Caco-2 (cell line): Measurements from ENCODE around the gene YARS1. TPM values are rescaled to one million over a fixed set of nuclear protein-coding genes. Genes with fewer than 3 reads are reported as not detected.

Source experiments
- BruUV-seq: library from RNA; stranded (reverse); fragments of 400-500 nt; replicated peaks from 2 replicates; lab custom pipeline; 2021; lab: Mats Ljungman, UMichigan
- CTCF ChIA-PET: fragments of 300-600 bp; sonication (Branson Sonifier 250); formaldehyde crosslinking; loops from one replicate; lab custom pipeline; 2022; ENCODE audit warnings: antibody characterized with exemption; lab: Charles Lee
- POLR2A ChIA-PET: fragments of 300-600 bp; sonication (Branson Sonifier 250); formaldehyde crosslinking; loops from one replicate; lab custom pipeline; 2022; ENCODE audit warnings: antibody characterized with exemption; lab: Charles Lee
- DNase-seq, 2 experiments: peaks; one replicate each; pipeline versions ENCODE4 v3.0.0 to v3.0.0-alpha.2; 2020 to 2022
- H3K27me3 ChIP-seq: replicated peaks from 2 replicates; pipeline ENCODE4 v1.6.0; 2011; ENCODE audit warnings: low read length; ENCODE audit not compliant: control insufficient read depth, insufficient read depth
- H3K36me3 ChIP-seq: 2 replicates; pipeline ENCODE4 v1.5.1; 2011; ENCODE audit warnings: low read length; ENCODE audit not compliant: control insufficient read depth, insufficient read depth
- H3K4me1 ChIP-seq: fragments of 250-450 bp; sonication (Bioruptor Pico); 2 replicates; pipeline ENCODE4 v1.5.1; 2020; ENCODE audit warnings: mild to moderate bottlenecking
- H3K4me3 ChIP-seq: 2 replicates; pipeline ENCODE4 v1.5.1; 2011; ENCODE audit warnings: low read depth, mild to moderate bottlenecking, control low read depth, low read length
- H3K9me3 ChIP-seq: fragments of 250-450 bp; sonication (Bioruptor Pico); 2 replicates; pipeline ENCODE4 v1.5.1; 2020; ENCODE audit warnings: mild to moderate bottlenecking, moderate library complexity
- H3K27ac Mint-ChIP-seq: one replicate; pipeline ENCODE4 v1.8.0; 2022; ENCODE audit warnings: mixed read lengths; ENCODE audit not compliant: unreplicated experiment
- H3K27me3 Mint-ChIP-seq: one replicate; pipeline ENCODE4 v1.8.0; 2022; ENCODE audit warnings: mixed read lengths; ENCODE audit not compliant: insufficient read depth, unreplicated experiment
- H3K36me3 Mint-ChIP-seq: one replicate; pipeline ENCODE4 v1.8.0; 2022; ENCODE audit warnings: mild to moderate bottlenecking, mixed read lengths; ENCODE audit not compliant: insufficient read depth, unreplicated experiment
- H3K4me1 Mint-ChIP-seq: one replicate; pipeline ENCODE4 v1.8.0; 2022; ENCODE audit warnings: low read depth, mixed read lengths; ENCODE audit not compliant: unreplicated experiment
- H3K4me3 Mint-ChIP-seq: one replicate; pipeline ENCODE4 v1.8.0; 2022; ENCODE audit warnings: mild to moderate bottlenecking, moderate library complexity, mixed read lengths; ENCODE audit not compliant: unreplicated experiment
- H3K9me3 Mint-ChIP-seq: one replicate; pipeline ENCODE4 v1.8.0; 2022; ENCODE audit warnings: mixed read lengths; ENCODE audit not compliant: unreplicated experiment
- CTCF ChIP-seq, 2 experiments: fragments of 200-600 bp in 1 of 2; IDR thresholded peaks; 1 replicate in 1 of 2; 2 replicates in 1 of 2; pipeline versions ENCODE4 v1.5.1 to v1.8.0; 2011 to 2022; ENCODE audit warnings: antibody characterized with exemption in 1 of 2, control low read depth in 1 of 2, inconsistent platforms in 1 of 2, low read depth in 1 of 2, low read length in 1 of 2, mild to moderate bottlenecking in 1 of 2, moderate library complexity in 1 of 2; ENCODE audit not compliant: insufficient read depth in 1 of 2, severe bottlenecking in 1 of 2, unreplicated experiment in 1 of 2
- intact Hi-C: fragments of 100-400 bp; cut with micrococcal nuclease; formaldehyde crosslinking; loops from one replicate; pipeline ENCODE4 v1.10.0; 2022; ENCODE audit not compliant: unreplicated experiment
- total RNA-seq: library from RNA; stranded (reverse); gene quantifications from 2 replicates; pipeline ENCODE4 v1.2.3, GENCODE V29; 2022

YARS1 gene
- total RNA-seq, 1 experiment from 2014 or later, result 184 TPM

DNA sequence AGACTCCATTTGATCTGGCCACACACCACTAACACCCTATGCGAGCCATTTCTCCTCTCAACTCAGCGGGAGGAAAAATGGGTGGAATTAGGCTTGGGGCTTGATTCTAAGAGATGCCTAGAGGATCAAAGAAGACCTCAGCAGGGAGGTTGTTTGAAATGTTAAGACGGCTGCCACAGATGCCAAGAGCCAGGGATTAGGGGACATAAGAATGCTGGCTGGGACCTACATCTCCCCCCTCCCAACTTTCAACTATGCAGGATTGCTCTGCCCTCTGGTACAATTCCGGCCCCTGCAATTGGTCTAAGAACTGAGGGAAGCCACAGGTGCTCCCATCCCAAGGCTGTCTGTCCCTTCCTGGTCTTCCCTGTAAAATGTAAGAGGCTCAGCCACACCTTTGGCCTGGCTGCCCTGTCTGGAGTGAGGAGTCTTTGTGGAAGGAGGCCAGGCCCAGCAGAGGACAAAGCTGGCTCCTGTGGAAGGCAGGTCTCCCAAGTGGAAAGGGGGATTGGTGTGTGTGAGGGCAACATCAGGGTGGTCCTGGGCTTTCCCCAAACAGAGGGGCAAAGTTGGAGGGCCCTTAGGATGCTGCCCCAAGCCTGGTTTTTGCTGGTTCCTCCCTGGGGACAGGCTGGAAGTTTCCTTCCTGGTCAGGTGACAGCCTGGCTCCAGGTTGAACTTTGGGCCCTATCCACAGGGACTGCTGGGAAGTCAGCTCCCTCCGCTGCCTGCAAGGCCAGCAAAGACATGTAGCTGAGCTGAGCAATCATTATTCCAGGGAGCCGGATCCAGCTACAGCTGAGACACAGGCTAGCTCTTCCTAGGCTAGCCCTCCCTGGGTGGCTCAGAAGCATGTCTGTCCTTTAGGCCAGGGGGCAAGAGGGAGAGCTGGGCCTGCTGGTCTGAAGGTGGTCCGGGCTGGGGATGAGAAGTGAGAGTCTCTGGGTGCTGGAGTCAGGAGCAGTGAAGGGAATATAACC is 80.1 kb downstream of the YARS1 start:
- Mint-ChIP-seq H3K27ac (peak overlapping the region; percentile 67), H3K9me3 (no peaks in the 10 kb centered on the region), H3K4me3 (no peak overlapping the region), H3K36me3 (peaks cover 8% of the 10 kb centered on the region), H3K4me1 (peaks cover 14% of the 10 kb centered on the region), H3K27me3 (no peaks in the 10 kb centered on the region)
- TF ChIP-seq CTCF (IDR thresholded peaks at IDR 0.05; ENCODE audit: insufficient read depth in 1 of 2, low read depth in 1 of 2, low read length in 1 of 2, severe bottlenecking in 1 of 2, unreplicated experiment in 1 of 2), result no peak
- CTCF ChIA-PET, result interaction anchor here (0.5 to 0.9 kb wide), 3 partner anchors 8 to 289 kb away, joined by 3 to 5 read pairs (median 3); no protein-coding TSS in a partner anchor
- Histone ChIP-seq H3K36me3 (no peaks in the 10 kb centered on the region), H3K9me3 (no peaks in the 10 kb centered on the region), H3K27me3 (no peaks in the 10 kb centered on the region), H3K4me1 (peaks cover 26% of the 10 kb centered on the region), H3K4me3 (no peak overlapping the region)
- DNase-seq, result peak; percentile 63 to 74
- BruUV-seq, result no TSS peak
- POLR2A ChIA-PET, result no interaction called here
- intact Hi-C loops, result loop anchor here (1.0 to 2.0 kb wide), 2 partner anchors 20 to 38 kb away; no protein-coding TSS in a partner anchor

GRCh38 chr1:32733582-32734321 is 83.4 kb downstream of the YARS1 start:
- POLR2A ChIA-PET, result interaction anchor here (0.5 kb wide), 1 partner anchor 21 kb away, joined by 4 read pairs; no protein-coding TSS in a partner anchor
- no peaks in the 10 kb centered on the region for H3K9me3 Mint-ChIP-seq

More at GRCh38 chr1:32733582-32734321, 83.4 kb downstream of the YARS1 start:
- Histone ChIP-seq H3K4me3 (no peak overlapping the region), H3K36me3 (no peaks in the 10 kb centered on the region), H3K9me3 (no peaks in the 10 kb centered on the region), H3K27me3 (no peaks in the 10 kb centered on the region), H3K4me1 (peaks cover 13% of the 10 kb centered on the region)
- no TSS peak for BruUV-seq
- CTCF ChIA-PET, result no interaction called here
- peaks cover 8% of the 10 kb centered on the region for H3K36me3 Mint-ChIP-seq
- DNase-seq, result no peak
- intact Hi-C loops, result no loop called here
- no peak overlapping the region for H3K27ac Mint-ChIP-seq
- H3K27me3 Mint-ChIP-seq, result no peaks in the 10 kb centered on the region
- TF ChIP-seq CTCF (IDR thresholded peaks at IDR 0.05; ENCODE audit: insufficient read depth in 1 of 2, low read depth in 1 of 2, low read length in 1 of 2, severe bottlenecking in 1 of 2, unreplicated experiment in 1 of 2), result no peak
- no peak overlapping the region for H3K4me3 Mint-ChIP-seq
- peaks cover 23% of the 10 kb centered on the region for H3K4me1 Mint-ChIP-seq
